NCI-H2171 (cell line): ENCODE measurements around the gene SEMA4F.
A peak's percentile ranks its signal among the peaks of the same experiment; 100 is the strongest.

Experiments
- DNase-seq: peaks from one replicate; lab custom pipeline; 2025; lab: John Stamatoyannopoulos, UW

The SEMA4F gene

GRCh38 chr2:74659462-74659861, 5.4 kb downstream of the SEMA4F start:
- no peak for DNase-seq

DNA sequence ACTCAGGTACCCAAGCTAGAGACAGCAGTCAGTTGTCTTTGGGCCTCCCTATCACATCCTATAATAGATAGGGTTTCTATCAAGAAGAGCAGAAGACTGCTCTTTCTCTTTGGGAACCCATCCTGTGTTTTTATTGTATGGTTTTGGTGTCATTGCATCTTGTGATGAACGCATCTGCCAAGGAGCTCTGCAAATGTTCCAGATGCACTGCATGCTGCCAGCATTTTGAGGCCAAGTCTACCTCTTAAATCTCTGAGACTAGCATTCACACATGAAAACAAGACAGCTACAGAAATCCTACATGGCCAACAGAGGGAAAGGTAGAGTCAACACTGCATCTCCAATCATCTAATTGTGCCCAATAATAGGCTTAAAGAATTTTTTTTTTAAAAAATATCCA, 14.0 kb downstream of the SEMA4F start:
- DNase-seq: no peak

- DNase-seq: no peak
Observed at GRCh38 chr2:74670263-74670662, 16.2 kb downstream of the SEMA4F start.

GRCh38 chr2:74671479-74671878, 17.4 kb downstream of the SEMA4F start:
- no peak for DNase-seq

GRCh38 chr2:74673826-74674528, 19.9 kb downstream of the SEMA4F start:
- no peak for DNase-seq

DNA sequence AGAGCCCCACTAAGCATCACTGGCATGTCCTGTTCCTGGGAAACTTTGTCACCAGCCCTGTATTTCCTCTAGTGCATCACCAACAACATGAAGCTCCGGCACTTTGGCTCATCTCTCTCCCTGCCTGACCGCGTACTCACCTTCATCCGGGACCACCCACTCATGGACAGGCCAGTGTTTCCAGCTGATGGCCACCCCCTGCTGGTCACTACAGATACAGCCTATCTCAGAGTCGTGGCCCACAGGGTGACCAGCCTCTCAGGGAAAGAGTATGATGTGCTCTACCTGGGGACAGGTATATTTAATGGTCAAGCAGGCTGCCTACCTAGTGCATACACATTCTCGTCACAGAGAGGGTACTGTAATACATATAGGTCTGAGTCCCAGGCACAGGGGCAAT, 21.0 kb downstream of the SEMA4F start:
- DNase-seq: no peak

DNA sequence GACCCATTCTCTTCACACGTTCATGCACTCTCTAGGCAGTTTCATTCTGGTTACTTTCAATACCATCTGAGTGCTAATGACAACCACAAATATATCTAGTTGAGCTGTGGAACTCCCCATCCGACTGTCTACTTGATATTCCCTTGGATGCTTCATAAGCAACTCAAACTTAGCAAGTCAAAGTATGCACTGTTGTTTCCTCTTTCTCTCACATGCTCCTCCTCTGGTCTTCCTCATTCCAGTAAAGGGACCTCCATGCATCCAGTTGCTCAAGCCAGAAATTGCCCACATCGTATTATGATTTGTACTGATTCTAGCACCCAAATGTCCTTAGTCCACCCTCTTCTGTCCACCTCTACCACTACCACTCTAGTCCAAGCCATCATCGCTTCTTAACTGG, 22.3 kb downstream of the SEMA4F start:
- DNase-seq: no peak

DNA sequence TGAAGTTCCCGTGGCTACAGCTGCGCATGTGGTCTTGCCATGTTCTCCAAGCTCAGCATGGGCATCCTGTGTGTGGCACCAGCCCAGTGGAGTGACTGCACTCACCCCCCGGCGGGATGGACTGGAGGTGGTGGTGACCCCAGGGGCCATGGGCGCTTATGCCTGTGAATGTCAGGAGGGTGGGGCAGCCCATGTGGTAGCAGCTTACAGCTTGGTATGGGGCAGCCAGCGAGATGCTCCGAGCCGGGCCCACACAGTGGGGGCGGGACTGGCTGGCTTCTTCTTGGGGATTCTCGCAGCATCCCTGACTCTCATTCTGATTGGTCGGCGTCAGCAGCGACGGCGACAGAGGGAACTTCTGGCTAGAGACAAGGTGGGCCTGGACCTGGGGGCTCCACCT, 25.6 kb downstream of the SEMA4F start:
- DNase-seq: no peak

GRCh38 chr2:74682501-74682900, 28.5 kb downstream of the SEMA4F start:
- DNase-seq: no peak

GRCh38 chr2:74685408-74685807, 31.4 kb downstream of the SEMA4F start:
- DNase-seq: no peak

GRCh38 chr2:74688881-74689280, 34.8 kb downstream of the SEMA4F start:
- no peak for DNase-seq

DNA sequence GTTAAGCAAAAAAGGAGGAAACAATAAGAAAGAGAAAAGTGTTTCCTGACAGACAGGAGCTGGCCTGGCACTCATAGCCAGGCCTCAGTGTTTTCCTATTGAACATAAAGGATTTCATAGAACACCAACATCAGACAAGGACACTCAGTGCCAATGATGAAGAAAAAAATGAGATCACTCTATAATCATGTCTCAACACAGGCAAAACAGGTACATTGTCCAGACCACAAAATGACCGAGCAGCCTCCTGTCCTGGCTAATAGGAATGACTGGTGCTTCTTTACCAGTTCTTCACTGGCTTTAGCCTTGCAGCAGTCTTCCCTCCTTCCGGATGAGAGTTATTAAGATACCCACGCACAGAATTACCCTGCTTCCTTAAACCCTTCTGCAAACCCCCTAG, 35.6 kb downstream of the SEMA4F start:
- no peak for DNase-seq

DNA sequence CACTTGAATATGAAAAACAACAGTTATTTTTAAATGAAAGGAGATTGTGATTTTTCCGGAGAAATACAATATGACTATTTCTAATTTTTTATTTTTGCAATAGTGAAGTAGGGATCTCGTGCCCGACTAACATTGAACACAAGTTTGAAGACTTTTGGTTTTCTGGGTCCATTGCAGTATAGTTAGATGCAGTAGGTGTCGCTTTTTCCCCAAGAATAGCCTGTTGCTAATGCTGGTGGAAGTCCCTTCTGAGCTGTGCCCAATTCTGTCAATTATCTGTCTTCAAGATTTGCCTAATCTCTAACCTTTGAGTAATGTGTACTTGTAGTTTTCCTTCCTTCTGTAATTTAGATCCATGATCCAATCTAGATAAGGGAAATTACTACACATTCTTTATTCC, 36.5 kb downstream of the SEMA4F start:
- peak; percentile 36 for DNase-seq

GRCh38 chr2:74691929-74692328, 37.9 kb downstream of the SEMA4F start:
- DNase-seq: no peak

DNA sequence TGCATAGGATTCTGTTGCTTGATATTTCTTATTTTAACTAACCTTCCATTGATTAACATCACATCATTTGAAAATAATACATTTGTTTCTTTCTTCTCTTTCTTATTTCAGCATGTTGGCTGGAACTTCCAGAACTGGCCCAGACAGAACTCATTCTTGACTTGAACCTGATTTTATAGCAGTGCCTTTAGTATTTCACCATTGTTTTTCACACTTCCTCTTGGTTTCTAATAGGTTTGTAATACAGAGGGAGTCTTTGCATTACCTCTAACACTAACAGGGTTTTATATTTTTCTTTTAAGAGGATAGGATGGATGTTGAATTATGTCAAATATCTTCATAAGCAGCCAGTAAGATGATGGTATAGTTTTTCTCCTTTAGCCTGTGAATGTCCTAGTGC, 39.2 kb downstream of the SEMA4F start:
- no peak for DNase-seq

- no peak for DNase-seq
Observed at GRCh38 chr2:74693668-74694067, 39.6 kb downstream of the SEMA4F start.

DNA sequence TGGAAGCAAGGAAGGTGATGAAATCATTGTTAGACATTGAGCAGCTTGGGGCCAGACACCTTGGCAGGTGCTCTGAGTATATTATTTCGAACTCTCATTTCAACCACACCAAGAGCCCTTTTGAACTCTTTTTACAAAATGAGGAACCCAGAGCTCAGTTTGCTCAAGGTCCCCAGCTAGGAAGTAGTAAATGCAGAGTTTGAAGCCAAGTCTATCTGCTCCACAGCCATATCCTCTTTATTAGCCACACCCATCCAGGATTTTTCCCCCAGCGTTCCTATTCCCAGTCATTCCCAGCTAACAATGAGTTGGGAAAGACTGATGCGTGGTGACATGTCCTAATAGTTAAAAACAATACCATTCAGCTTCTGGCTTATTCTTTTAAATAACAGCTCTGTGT, 40.2 kb downstream of the SEMA4F start:
- no peak for DNase-seq

GRCh38 chr2:74695663-74696062, 41.6 kb downstream of the SEMA4F start:
- no peak for DNase-seq

DNA sequence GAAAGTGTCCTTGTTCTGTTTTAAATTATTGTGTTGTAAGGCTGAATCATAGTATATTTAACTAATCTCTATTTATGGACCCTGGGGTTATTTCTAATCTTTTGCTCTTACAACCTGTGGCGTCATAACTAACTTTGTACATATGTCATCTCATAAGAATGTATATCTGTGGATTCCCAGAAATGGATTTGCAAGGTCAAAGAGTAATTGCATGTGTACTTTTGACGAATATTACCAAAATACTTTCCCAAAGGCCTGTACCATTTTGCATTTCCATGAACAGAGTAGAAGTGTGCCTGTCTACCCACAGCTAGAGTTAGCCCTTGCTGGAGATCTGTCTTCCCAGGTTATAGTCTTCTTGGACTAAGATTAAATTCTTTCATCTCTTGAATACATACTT, 42.8 kb downstream of the SEMA4F start:
- DNase-seq: no peak

DNA sequence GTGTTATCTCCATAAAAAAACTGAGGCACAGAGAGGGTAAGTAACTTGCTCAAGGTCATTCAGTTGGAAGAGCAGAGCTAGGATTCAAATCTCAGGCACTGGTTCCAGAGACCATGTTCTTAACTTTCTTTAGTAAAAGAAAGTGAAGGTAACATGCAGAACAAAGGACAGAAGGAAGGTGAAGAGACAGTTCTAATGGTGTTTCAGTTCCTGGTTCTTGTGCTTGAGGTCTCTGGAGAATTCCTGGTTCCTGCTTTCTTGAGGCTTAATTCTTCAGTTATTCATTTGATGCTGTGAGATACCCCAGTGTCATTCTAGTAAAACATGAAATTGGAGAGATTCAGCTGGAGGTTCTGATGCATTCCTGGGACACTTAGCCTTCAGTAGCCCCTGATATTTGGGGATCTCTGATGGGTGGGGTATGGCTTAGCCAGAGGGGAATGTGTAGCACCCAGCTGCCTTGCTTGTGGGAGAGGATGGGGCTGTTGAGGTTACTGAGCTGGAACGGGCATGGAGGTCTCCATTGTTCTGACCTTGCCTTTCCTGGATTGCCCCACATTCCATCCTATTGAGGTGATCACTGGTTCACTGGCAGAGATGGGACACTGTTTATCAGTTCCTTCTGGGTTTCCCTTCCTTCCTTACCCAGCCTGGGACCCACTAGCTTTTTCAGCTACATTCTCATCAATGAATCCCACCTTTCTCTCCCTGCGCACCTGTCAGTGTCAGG, 46.8 kb downstream of the SEMA4F start:
- DNase-seq: no peak

DNA sequence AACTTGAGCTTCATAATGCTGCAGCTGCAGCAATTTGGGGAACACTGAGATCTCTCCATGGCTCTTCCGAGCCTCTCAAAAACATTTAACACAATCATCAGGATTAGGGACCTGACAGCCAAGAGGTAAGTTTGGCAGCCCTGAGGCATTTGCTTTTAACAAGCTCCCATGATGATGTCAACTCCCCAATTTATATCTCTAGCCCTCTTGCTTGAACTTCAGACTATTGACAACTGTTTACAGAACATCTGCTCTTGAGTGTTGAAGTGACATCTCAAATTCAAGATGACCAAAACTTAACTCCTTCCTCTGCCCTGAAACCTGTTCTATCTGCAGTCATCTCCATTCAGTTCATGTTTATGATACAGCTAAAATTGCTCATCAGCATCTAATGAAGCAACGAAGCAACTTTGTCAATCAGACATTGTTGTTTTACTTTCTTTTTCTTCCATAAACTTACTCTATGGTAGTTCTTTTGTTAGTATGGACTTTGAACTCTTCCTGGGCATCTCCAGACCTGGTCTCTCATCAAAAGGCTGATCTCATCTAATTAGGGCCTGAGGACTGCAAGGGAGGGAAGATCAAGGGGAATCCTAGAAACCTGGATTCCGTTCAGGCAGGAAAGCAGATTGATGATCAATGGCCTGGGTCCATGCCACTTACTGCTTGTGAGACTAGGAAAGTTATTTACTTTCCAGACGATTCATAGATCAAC, 48.1 kb downstream of the SEMA4F start:
- no peak for DNase-seq

DNA sequence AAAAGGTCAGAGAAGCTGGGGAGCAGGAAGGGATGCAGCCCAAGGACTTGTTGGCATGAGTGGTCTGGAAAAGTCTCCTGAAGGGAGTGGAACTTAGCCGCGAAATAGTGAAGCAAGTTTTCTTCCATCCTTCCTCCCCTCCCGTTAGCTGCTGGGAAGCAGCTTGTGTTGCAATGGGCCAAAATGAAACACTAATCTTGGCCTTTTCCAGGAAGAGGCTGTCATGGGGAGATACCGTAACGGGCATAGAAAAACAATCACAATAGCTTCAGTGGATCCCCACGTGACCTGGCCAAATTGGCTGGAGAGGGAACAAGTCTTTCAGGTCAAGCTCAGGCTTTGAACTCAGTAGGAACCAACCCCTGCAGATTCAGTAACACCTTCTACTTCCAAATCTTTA, 49.3 kb downstream of the SEMA4F start:
- no peak for DNase-seq

GRCh38 chr2:74704216-74704615, 50.2 kb downstream of the SEMA4F start:
- no peak for DNase-seq
